Hepatocyte (in vitro differentiated cells): ENCODE measurements around the gene FYN. TPM values are rescaled to one million over a fixed set of nuclear protein-coding genes. Genes with fewer than 3 reads are reported as not detected.

Experiments
- DNase-seq: peaks from one replicate; pipeline ENCODE4 v3.0.0-alpha.2; 2016; ENCODE audit warnings: low spot score
- H2AFZ ChIP-seq: fragments of 200-600 bp; sonication (generic); 2 replicates; pipeline ENCODE4 v1.6.0; 2016; ENCODE audit warnings: antibody characterized with exemption, mild to moderate bottlenecking
- H3K27ac ChIP-seq: fragments of 200-600 bp; sonication (generic); 2 replicates; pipeline ENCODE4 v1.5.1; 2016; ENCODE audit warnings: mild to moderate bottlenecking
- H3K27me3 ChIP-seq: fragments of 200-600 bp; sonication (generic); 2 replicates; pipeline ENCODE4 v1.6.1; 2016
- H3K36me3 ChIP-seq: fragments of 200-600 bp; sonication (generic); replicated peaks from 2 replicates; pipeline ENCODE4 v1.5.1; 2016; ENCODE audit warnings: low read depth; ENCODE audit not compliant: insufficient read depth
- H3K4me1 ChIP-seq: fragments of 200-600 bp; sonication (generic); 2 replicates; pipeline ENCODE4 v1.5.1; 2016; ENCODE audit warnings: mild to moderate bottlenecking, moderate library complexity; ENCODE audit not compliant: insufficient read depth
- H3K4me2 ChIP-seq: fragments of 200-600 bp; sonication (generic); 2 replicates; pipeline ENCODE4 v1.6.0; 2016
- H3K4me3 ChIP-seq: fragments of 200-600 bp; sonication (generic); 2 replicates; pipeline ENCODE4 v1.5.1; 2016; ENCODE audit warnings: mild to moderate bottlenecking
- H3K79me2 ChIP-seq: fragments of 200-600 bp; sonication (generic); 2 replicates; pipeline ENCODE4 v1.6.0; 2017; ENCODE audit warnings: mild to moderate bottlenecking
- H3K9me2 ChIP-seq: fragments of 200-600 bp; sonication (generic); replicated peaks from 2 replicates; pipeline ENCODE4 v1.6.0; 2017; ENCODE audit warnings: mild to moderate bottlenecking; ENCODE audit not compliant: insufficient read depth
- H3K9me3 ChIP-seq: fragments of 200-600 bp; sonication (generic); 2 replicates; pipeline ENCODE4 v1.5.1; 2016; ENCODE audit warnings: low read depth, mild to moderate bottlenecking
- H4K20me1 ChIP-seq: fragments of 200-600 bp; sonication (generic); 2 replicates; pipeline ENCODE4 v1.6.0; 2016; ENCODE audit warnings: mild to moderate bottlenecking; ENCODE audit not compliant: insufficient read depth, poor library complexity, severe bottlenecking
- CTCF ChIP-seq: fragments of 200-600 bp; sonication (generic); IDR thresholded peaks from 2 replicates; pipeline ENCODE4 v1.5.1; 2016; ENCODE audit warnings: antibody characterized with exemption, mild to moderate bottlenecking; ENCODE audit not compliant: poor library complexity
- EZH2 ChIP-seq: fragments of 200-600 bp; sonication (generic); IDR thresholded peaks from 2 replicates; pipeline ENCODE4 v1.6.1; 2016; ENCODE audit warnings: antibody characterized with exemption, mild to moderate bottlenecking, borderline replicate concordance
- EZH2phosphoT487 ChIP-seq: fragments of 200-600 bp; sonication (generic); IDR thresholded peaks from one replicate; pipeline ENCODE4 v1.6.1; 2018; ENCODE audit warnings: antibody characterized with exemption, mild to moderate bottlenecking, low read depth, moderate library complexity; ENCODE audit not compliant: unreplicated experiment, severe bottlenecking
- WGBS: methylation state at CpG from one replicate; pipeline ENCODE4 v1.1.6; 2016; ENCODE audit warnings: low lambda C conversion rate; ENCODE audit errors: missing lambda C conversion rate; 5-methylcytosine and 5-hydroxymethylcytosine counted together
- polyA plus RNA-seq: library from polyadenylated mRNA; unstranded; fragments of >200 nt; fragmentation: Nextera tagmentation; extraction: Ambion mirVana; gene quantifications from 2 replicates; pipeline ENCODE4 v1.2.1, GENCODE V29; 2016
- total RNA-seq: library from RNA; depleted of rRNA; stranded (reverse); fragments of >200 nt; gene quantifications from 2 replicates; pipeline ENCODE4 v1.2.3, GENCODE V29; 2014

FYN gene
- total and polyA plus RNA-seq, 2 experiments from 2014 or later: 40.0 to 70.1 TPM

DNA sequence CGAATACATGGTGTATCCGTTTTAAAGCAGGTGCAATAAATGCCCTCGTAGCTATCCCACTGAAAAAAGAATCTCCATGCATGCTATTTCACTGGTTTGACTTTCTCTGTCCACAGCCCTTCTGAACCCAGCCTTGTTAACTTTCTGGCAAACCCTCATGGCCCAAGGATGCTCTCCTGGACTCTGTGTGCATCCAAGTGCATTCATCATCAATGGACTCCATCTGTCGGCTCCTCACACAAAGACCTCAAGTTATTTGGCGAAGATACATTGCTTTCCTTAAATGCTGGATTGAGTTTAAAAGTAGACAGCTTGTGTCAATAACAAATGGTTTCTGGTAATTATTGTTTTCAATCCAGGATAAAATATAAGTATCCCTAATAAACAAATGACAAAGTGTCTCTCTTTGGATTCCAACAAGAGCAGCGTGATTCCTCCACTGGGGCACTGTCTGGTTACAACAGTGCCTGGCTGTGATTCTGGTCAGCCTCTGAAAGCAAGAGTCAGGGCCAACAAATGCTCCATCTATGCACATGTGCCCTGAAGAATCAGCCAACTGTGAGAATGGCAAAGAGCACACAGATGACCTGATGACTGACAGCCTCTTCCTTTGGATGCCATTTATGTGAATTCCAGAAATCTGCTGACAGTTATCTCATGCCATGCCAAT lies 55.7 kb downstream of the FYN start:
- no peaks in the 10 kb centered on the region for H3K27me3 ChIP-seq
- WGBS: 90% methylated on average over 6 of the region's 6 CpGs
- peaks cover 18% of the 10 kb centered on the region for H3K79me2 ChIP-seq
- TF ChIP-seq CTCF: no peak
- no peak for TF ChIP-seq EZH2phosphoT487
- TF ChIP-seq EZH2: no peak
- H4K20me1 ChIP-seq: no peaks in the 10 kb centered on the region
- no peaks in the 10 kb centered on the region for H3K9me3 ChIP-seq
- H2AFZ ChIP-seq: no peak overlapping the region
- H3K9me2 ChIP-seq: no peaks in the 10 kb centered on the region
- no peak overlapping the region for H3K4me2 ChIP-seq
- H3K4me3 ChIP-seq: no peak overlapping the region
- no peaks in the 10 kb centered on the region for H3K36me3 ChIP-seq
- H3K4me1 ChIP-seq: no peaks in the 10 kb centered on the region
- no peak overlapping the region for H3K27ac ChIP-seq
- no peak for DNase-seq

DNA sequence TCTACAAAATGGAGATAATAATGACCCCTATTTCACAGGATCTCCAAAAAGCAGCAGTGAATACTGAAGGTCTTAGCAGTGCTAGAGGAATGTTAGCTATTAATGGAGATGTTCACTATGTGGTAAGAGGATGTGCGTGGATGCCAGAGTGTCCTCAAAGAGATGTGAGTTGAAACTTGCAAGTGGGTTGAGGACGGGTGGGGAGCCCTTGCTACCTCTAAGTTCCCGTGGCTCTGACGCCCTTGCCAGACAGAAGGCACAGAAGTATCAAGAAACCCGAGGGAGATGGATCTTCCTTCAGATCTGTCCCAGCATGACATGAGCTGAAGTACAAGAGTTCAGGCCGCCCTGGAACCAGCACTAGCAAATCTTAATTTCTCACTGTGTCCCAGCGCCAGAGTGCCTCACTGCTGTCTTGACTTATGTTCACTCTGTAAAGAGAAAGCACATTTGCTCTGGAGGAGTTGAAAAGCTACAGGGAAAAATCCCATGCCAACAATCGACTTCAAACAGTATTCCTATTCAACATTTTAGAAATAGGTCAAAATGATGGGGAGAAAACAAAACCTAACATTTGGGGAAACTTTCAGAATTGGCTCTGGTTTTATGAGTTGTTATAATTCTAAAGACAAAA lies 59.5 kb downstream of the FYN start:
- no peaks in the 10 kb centered on the region for H3K9me2 ChIP-seq
- H3K4me3 ChIP-seq: no peak overlapping the region
- no peaks in the 10 kb centered on the region for H4K20me1 ChIP-seq
- TF ChIP-seq EZH2: no peak
- no peak for TF ChIP-seq EZH2phosphoT487
- no peak for TF ChIP-seq CTCF
- H3K27me3 ChIP-seq: no peaks in the 10 kb centered on the region
- WGBS: 98% methylated on average over 8 of the region's 8 CpGs
- no peak for DNase-seq
- no peak overlapping the region for H2AFZ ChIP-seq
- H3K4me1 ChIP-seq: no peaks in the 10 kb centered on the region
- no peak overlapping the region for H3K27ac ChIP-seq
- H3K4me2 ChIP-seq: no peak overlapping the region
- H3K9me3 ChIP-seq: no peaks in the 10 kb centered on the region
- H3K36me3 ChIP-seq: no peaks in the 10 kb centered on the region
- H3K79me2 ChIP-seq: peaks cover 7% of the 10 kb centered on the region

- H3K4me1 ChIP-seq: no peaks in the 10 kb centered on the region
- no peaks in the 10 kb centered on the region for H4K20me1 ChIP-seq
- no peak for DNase-seq
- H3K9me3 ChIP-seq: no peaks in the 10 kb centered on the region
- TF ChIP-seq EZH2phosphoT487 (no peak), EZH2 (no peak), CTCF (no peak)
- H3K27ac ChIP-seq: no peak overlapping the region
- H3K27me3 ChIP-seq: no peaks in the 10 kb centered on the region
- no peak overlapping the region for H3K4me2 ChIP-seq
- no peaks in the 10 kb centered on the region for H3K36me3 ChIP-seq
- peaks cover 9% of the 10 kb centered on the region for H3K79me2 ChIP-seq
- H3K4me3 ChIP-seq: no peak overlapping the region
- H3K9me2 ChIP-seq: no peaks in the 10 kb centered on the region
- H2AFZ ChIP-seq: no peak overlapping the region
These were observed 60.0 kb downstream of the FYN start for GRCh38 chr6:111813237-111813636.
